Measurements from ENCODE around the gene MRGPRX3.
A peak's percentile ranks its signal among the peaks of the same experiment; 100 is the strongest.

The MRGPRX3 gene

DNA sequence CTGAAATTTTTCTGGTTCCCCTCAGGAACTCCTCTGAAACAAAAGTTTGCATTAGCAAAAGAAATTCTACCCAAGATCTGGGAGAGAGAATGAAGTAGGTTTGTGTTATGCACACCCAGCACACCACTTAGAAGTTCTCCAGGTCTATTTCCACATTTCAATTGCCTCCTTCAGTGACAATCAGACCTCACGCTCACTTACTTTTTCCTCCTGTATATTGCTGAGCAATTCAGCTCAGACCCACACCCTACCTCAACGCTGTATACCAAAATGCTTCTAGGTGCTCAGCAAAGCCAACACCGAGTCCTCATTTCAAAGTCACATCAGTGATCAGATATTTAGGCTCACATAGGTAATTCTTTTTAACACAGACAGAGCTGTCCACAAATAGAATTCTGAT is 19.2 kb downstream of the MRGPRX3 start:
- H3K9ac ChIP-seq (ENCODE audit: low read length), result no peak overlapping the region
- H3K79me2 ChIP-seq (ENCODE audit: low read length), result no peaks in the 10 kb centered on the region
- H3K36me3 ChIP-seq (replicated peaks; ENCODE audit: insufficient read depth, low read length), result no peaks in the 10 kb centered on the region
- no peak overlapping the region for H3K4me3 ChIP-seq (ENCODE audit: low read length)
- no peak for DNase-seq
- H3K9me2 ChIP-seq (replicated peaks; ENCODE audit: insufficient read depth, low read length), result no peaks in the 10 kb centered on the region
- H4K20me1 ChIP-seq (ENCODE audit: insufficient read depth, low read length), result no peaks in the 10 kb centered on the region
- no peaks in the 10 kb centered on the region for H3K27me3 ChIP-seq (replicated peaks; ENCODE audit: insufficient read depth, low read length)
- no peak overlapping the region for H3K4me2 ChIP-seq (ENCODE audit: low read depth, low read length)
- H3F3A ChIP-seq (ENCODE audit: insufficient read depth, low read length), result no peaks in the 10 kb centered on the region
- no peak overlapping the region for H2AFZ ChIP-seq (ENCODE audit: low read length)
- H3K4me1 ChIP-seq (ENCODE audit: low read length), result no peaks in the 10 kb centered on the region
- H3K9me3 ChIP-seq (replicated peaks; ENCODE audit: insufficient read depth, low read length), result no peaks in the 10 kb centered on the region
- no peak overlapping the region for H3K27ac ChIP-seq (ENCODE audit: low read length)
- TF ChIP-seq EZH2 (optimal IDR thresholded peaks at IDR 0.05; ENCODE audit: low read depth, low read length), result no peak
- TF ChIP-seq, protein P1, sequence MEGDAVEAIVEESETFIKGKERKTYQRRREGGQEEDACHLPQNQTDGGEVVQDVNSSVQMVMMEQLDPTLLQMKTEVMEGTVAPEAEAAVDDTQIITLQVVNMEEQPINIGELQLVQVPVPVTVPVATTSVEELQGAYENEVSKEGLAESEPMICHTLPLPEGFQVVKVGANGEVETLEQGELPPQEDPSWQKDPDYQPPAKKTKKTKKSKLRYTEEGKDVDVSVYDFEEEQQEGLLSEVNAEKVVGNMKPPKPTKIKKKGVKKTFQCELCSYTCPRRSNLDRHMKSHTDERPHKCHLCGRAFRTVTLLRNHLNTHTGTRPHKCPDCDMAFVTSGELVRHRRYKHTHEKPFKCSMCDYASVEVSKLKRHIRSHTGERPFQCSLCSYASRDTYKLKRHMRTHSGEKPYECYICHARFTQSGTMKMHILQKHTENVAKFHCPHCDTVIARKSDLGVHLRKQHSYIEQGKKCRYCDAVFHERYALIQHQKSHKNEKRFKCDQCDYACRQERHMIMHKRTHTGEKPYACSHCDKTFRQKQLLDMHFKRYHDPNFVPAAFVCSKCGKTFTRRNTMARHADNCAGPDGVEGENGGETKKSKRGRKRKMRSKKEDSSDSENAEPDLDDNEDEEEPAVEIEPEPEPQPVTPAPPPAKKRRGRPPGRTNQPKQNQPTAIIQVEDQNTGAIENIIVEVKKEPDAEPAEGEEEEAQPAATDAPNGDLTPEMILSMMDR (IDR thresholded peaks at IDR 0.05; ENCODE audit: low read length), result no peak
- no peak for TF ChIP-seq EZH2phosphoT487 (IDR thresholded peaks at IDR 0.05; ENCODE audit: low read length)

DNA sequence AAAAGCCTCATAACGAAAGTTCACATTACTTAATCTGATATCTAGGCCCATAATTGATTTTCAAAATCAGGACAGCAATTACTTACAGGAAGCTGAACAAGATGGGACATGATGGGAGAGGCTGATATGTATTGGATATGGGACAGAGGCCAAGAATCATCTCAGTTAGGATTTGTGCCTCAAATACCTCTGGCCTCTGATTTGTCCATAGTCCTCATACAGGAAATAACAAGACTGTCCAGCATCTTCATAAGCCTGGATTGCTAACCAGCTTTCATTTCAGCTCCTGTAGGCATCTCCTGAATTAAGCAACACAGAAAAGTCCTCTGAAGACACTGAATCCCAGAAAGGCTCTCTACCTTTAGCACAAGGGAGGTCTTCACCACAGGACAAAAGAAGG is 36.0 kb downstream of the MRGPRX3 start:
- no peak overlapping the region for H3K9ac ChIP-seq (ENCODE audit: low read length)

DNA sequence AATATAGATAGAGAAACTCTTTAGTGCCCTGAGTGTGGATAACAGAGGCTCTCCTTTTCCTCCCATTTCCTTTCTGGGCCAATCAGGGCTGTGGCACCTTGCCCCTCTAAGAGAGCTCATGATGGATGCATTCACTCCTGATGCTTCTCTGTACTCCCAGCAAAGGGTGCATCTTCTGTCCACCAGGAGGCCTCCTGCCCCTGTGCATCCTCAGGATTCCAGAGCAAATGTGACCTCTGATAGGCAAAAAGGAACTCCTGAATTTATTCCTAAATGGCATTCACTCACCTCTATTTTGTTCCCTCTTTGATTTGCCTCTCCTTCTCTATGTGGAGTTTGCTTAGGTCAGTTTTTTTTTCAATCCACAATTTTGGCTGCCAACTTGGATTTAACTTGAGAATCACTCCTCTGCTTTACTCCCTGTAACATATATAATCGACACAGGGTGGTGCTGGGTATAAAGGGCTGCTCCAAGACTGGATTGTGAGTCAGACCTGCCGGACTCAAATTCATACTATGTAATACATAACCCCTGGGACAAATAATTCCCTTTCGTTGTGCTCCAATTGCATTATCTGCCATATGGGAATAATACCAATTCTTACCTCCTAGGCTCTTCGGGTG is 39.1 kb downstream of the MRGPRX3 start:
- Histone ChIP-seq H3F3A (ENCODE audit: insufficient read depth, low read length) (no peaks in the 10 kb centered on the region), H3K27me3 (replicated peaks; ENCODE audit: insufficient read depth, low read length) (no peaks in the 10 kb centered on the region), H4K20me1 (ENCODE audit: insufficient read depth, low read length) (no peaks in the 10 kb centered on the region), H3K4me1 (ENCODE audit: low read length) (no peaks in the 10 kb centered on the region), H3K9me2 (replicated peaks; ENCODE audit: insufficient read depth, low read length) (no peaks in the 10 kb centered on the region), H3K36me3 (replicated peaks; ENCODE audit: insufficient read depth, low read length) (no peaks in the 10 kb centered on the region), H3K9ac (ENCODE audit: low read length) (no peak overlapping the region), H3K79me2 (ENCODE audit: low read length) (no peaks in the 10 kb centered on the region), H3K4me2 (ENCODE audit: low read depth, low read length) (no peak overlapping the region), H2AFZ (ENCODE audit: low read length) (no peak overlapping the region), H3K4me3 (ENCODE audit: low read length) (no peak overlapping the region), H3K27ac (ENCODE audit: low read length) (no peak overlapping the region), H3K9me3 (replicated peaks; ENCODE audit: insufficient read depth, low read length) (no peaks in the 10 kb centered on the region)
- DNase-seq, result peak; percentile 10
- TF ChIP-seq EZH2phosphoT487 (IDR thresholded peaks at IDR 0.05; ENCODE audit: low read length) (no peak), EZH2 (optimal IDR thresholded peaks at IDR 0.05; ENCODE audit: low read depth, low read length) (no peak)
- TF ChIP-seq, protein P1 (IDR thresholded peaks at IDR 0.05; ENCODE audit: low read length), result peak; percentile 68

More for the DNA sequence above, 36.0 kb downstream of the MRGPRX3 start:
- no peak for DNase-seq
- no peak overlapping the region for H3K4me3 ChIP-seq (ENCODE audit: low read length)
- H3K4me2 ChIP-seq (ENCODE audit: low read depth, low read length), result no peak overlapping the region
- H3K79me2 ChIP-seq (ENCODE audit: low read length), result no peaks in the 10 kb centered on the region
- H3K9me2 ChIP-seq (replicated peaks; ENCODE audit: insufficient read depth, low read length), result no peaks in the 10 kb centered on the region
- no peak overlapping the region for H3K27ac ChIP-seq (ENCODE audit: low read length)
- H3K9me3 ChIP-seq (replicated peaks; ENCODE audit: insufficient read depth, low read length), result no peaks in the 10 kb centered on the region
- no peaks in the 10 kb centered on the region for H3K4me1 ChIP-seq (ENCODE audit: low read length)
- no peaks in the 10 kb centered on the region for H3K27me3 ChIP-seq (replicated peaks; ENCODE audit: insufficient read depth, low read length)
- no peak overlapping the region for H2AFZ ChIP-seq (ENCODE audit: low read length)
- H4K20me1 ChIP-seq (ENCODE audit: insufficient read depth, low read length), result no peaks in the 10 kb centered on the region
- TF ChIP-seq, protein P1 (IDR thresholded peaks at IDR 0.05; ENCODE audit: low read length), result no peak
- TF ChIP-seq EZH2phosphoT487 (IDR thresholded peaks at IDR 0.05; ENCODE audit: low read length), result no peak
- no peak for TF ChIP-seq EZH2 (optimal IDR thresholded peaks at IDR 0.05; ENCODE audit: low read depth, low read length)
- H3F3A ChIP-seq (ENCODE audit: insufficient read depth, low read length), result no peaks in the 10 kb centered on the region
- H3K36me3 ChIP-seq (replicated peaks; ENCODE audit: insufficient read depth, low read length), result no peaks in the 10 kb centered on the region
